GM06990 (cell line): ENCODE measurements around the gene BBS1.

Experiments used
- DNase-seq: peaks from one replicate; pipeline ENCODE4 v3.0.0-alpha.2; 2011; ENCODE audit not compliant: insufficient read length; ENCODE audit errors: extremely low read depth
- H3K27me3 ChIP-seq: replicated peaks from 2 replicates; pipeline ENCODE4 v1.6.0; 2011; ENCODE audit warnings: low read length; ENCODE audit not compliant: control insufficient read depth, insufficient read depth
- H3K36me3 ChIP-seq: 2 replicates; pipeline ENCODE4 v1.5.1; 2011; ENCODE audit warnings: low read length; ENCODE audit not compliant: control insufficient read depth, insufficient read depth
- H3K4me3 ChIP-seq: replicated peaks from 2 replicates; pipeline ENCODE4 v1.5.1; 2011; ENCODE audit warnings: low read depth, mild to moderate bottlenecking, control low read depth, low read length
- CTCF ChIP-seq: IDR thresholded peaks from 2 replicates; pipeline ENCODE4 v1.5.1; 2011; ENCODE audit warnings: low read length, control low read depth, mild to moderate bottlenecking, inconsistent platforms; ENCODE audit not compliant: insufficient read depth, poor library complexity, severe bottlenecking

The BBS1 gene

GRCh38 chr11:66554602-66555001 lies 44.2 kb downstream of the BBS1 start:
- no peak for TF ChIP-seq CTCF
- DNase-seq, result no peak
- no peak overlapping the region for H3K4me3 ChIP-seq
- H3K27me3 ChIP-seq, result no peaks in the 10 kb centered on the region
- H3K36me3 ChIP-seq, result no peaks in the 10 kb centered on the region

GRCh38 chr11:66555416-66555815 lies 45.0 kb downstream of the BBS1 start:
- no peaks in the 10 kb centered on the region for H3K27me3 ChIP-seq
- H3K4me3 ChIP-seq, result no peak overlapping the region
- DNase-seq, result no peak
- no peaks in the 10 kb centered on the region for H3K36me3 ChIP-seq
- TF ChIP-seq CTCF, result no peak

GRCh38 chr11:66556086-66556485 lies 45.7 kb downstream of the BBS1 start:
- Histone ChIP-seq H3K27me3 (no peaks in the 10 kb centered on the region), H3K36me3 (no peaks in the 10 kb centered on the region), H3K4me3 (no peak overlapping the region)
- no peak for DNase-seq
- no peak for TF ChIP-seq CTCF

GRCh38 chr11:66557733-66558326 lies 47.4 kb downstream of the BBS1 start:
- H3K27me3 ChIP-seq, result no peaks in the 10 kb centered on the region
- no peak for TF ChIP-seq CTCF
- DNase-seq, result no peak
- no peaks in the 10 kb centered on the region for H3K36me3 ChIP-seq
- H3K4me3 ChIP-seq, result no peak overlapping the region

- no peak for DNase-seq
- Histone ChIP-seq H3K4me3 (no peak overlapping the region), H3K27me3 (no peaks in the 10 kb centered on the region), H3K36me3 (no peaks in the 10 kb centered on the region)
- no peak for TF ChIP-seq CTCF
Measured at GRCh38 chr11:66559142-66559865, 48.9 kb downstream of the BBS1 start.
